NCI-H146 treated with DMSO at 0.1 percent for 48 hours (cell line): ENCODE results near the gene ATG4A.
A peak's percentile ranks its signal among the peaks of the same experiment; 100 is the strongest.

ENCODE experiments used
- DNase-seq: peaks from one replicate; lab custom pipeline; 2025; ENCODE audit not compliant: unreplicated experiment; lab: John Stamatoyannopoulos, UW

Gene ATG4A, protein sequence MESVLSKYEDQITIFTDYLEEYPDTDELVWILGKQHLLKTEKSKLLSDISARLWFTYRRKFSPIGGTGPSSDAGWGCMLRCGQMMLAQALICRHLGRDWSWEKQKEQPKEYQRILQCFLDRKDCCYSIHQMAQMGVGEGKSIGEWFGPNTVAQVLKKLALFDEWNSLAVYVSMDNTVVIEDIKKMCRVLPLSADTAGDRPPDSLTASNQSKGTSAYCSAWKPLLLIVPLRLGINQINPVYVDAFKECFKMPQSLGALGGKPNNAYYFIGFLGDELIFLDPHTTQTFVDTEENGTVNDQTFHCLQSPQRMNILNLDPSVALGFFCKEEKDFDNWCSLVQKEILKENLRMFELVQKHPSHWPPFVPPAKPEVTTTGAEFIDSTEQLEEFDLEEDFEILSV

DNA sequence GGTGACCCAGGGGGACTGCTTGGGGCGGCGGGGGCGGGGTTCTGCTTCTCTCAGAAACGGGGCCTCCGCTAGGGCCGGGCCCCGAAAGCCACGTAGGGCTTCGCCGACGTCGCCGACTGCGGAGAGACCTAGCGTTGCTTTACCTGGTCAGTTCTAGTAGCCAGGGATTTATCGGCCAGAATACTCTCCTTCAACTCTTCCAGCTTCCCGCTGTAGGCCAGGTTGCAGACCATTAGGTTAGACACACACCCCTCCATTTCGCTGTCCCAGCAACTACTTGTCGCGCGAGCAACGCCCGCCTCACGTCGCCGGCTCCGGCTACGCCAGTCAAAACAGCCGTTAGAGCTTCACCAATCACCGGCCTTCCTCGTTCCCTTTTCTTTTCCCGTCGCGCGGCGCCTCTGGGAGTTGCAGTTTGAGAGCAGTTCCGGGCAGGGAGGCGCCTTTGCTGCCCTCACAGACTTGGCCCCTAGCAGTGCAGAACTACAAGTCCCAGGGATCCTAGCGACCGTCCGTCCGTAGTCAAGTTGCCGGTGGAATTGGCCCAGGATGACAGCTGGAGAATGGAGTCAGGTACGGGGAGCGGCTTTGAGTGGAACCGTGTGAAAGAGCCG lies at the start of gene ATG4A, which contains the start of gene PSMD10:
Gene ATG4A, plus strand, starts transcription at position 515 of the 614 bp plus-strand sequence. Its CDS starts 49 bp downstream, at position 564.
Gene PSMD10, minus strand, starts transcription at position 279 of the 614 bp plus-strand sequence. Its CDS starts 22 bp downstream, at position 257.
- peak; percentile 91 for DNase-seq

DNA sequence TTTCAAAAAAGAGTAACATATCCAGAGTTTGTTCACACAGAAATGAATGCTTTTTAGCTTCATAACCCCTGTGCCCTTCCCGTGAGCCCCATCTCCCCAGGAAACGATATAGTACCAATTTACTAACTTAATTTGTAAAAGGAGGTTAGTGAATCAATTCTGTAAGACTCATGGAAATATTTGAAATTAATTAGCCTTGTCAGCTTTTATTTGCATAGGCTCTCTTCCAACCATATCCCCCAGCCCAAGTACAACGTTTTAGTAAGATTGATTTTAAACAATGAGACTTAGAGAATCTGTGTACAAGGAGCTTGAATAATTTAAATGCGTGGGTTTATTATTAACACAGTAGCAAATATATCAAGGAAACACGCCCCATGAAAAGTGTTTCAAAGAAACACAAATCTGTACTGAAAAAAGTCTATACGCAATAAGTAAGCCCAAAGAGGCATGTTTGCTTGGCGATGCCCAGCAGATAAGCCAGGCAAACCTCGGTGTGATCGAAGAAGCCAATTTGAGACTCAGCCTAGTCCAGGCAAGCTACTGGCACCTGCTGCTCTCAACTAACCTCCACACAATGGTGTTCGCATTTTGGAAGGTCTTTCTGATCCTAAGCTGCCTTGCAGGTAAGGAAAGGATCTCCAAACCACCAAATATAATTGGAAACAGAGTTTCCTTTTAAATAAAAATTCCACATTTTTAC lies 46.9 kb upstream of the ATG4A start, which contains the start of gene VSIG1:
Gene VSIG1, plus strand, starts transcription at position 512 of the 703 bp plus-strand sequence. Its CDS starts 66 bp downstream, at position 578.
- DNase-seq, result no peak

DNA sequence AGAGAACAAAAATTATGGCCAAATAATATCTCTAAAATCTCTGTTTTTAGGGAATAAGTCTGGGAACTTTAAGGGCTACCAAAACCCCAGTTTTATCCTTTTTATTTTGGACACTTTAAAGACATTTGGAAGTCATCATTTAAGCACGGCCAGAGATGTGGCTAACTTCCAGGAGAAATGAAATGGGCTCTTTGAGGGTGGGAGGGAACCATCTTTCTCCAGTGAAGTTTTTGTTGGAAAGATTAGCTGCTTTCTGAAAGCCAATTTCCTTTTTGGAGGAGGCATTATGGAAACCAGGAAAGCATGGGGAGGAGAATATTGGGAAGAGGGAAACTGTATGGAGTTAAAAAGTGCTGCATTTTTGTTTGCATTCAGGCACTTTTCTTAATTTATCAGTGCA lies 41.9 kb upstream of the ATG4A start:
- DNase-seq, result no peak

DNA sequence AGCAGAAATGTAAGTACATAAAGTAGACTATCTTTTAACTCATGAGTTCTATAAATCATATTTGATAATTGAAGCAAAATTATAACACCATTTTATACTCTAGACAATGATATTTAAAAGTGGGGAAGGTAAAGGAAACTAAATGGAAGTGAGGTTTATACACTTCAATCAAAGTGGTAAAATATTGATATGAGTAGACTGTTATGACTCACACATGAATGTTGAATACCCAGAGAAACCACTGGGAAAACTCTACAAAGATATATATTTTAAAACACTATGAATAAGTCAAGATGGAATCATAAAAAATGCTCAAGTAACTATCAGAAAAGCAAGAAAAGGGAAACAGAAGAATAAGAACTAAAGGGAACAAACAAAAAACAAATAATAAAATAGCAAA lies 38.4 kb upstream of the ATG4A start:
- DNase-seq, result no peak

DNA sequence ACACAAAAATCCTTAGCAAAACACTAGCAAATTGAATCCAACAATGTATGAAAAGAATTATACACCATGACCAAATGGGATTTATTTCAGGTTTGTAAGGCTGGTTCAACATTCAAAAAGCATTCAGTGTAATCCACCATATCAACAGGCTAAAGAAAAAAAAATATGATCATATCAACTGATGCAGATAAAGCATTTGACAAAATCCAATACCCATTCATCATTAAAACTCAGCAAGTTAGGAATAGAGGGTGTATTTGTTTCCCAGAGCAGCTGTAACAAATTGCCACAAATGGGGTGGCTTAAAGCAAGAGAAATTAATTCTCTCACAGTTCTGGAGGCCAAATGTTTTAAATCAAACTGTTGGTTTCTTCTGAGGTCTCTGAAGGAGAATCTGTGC lies 36.0 kb upstream of the ATG4A start:
- no peak for DNase-seq

DNA sequence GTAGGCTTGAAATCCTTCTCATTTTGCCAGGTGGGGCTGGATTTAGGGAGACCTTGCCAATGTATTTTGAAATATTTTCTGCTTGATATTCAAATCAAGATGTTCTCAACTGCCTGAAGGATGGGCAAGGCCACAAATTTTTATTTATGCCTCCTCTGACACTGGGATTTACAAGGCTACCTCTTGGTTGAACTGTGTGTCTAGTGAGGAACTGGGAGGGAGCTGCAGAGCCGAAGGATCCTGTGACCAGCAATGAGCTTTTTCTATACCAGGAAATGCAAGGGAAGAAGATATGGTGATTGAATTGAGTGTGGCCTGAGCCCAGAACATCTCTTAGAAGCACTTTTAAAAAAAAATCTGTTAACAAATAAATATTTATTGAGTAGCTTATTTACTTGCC lies 31.8 kb upstream of the ATG4A start:
- DNase-seq, result no peak

DNA sequence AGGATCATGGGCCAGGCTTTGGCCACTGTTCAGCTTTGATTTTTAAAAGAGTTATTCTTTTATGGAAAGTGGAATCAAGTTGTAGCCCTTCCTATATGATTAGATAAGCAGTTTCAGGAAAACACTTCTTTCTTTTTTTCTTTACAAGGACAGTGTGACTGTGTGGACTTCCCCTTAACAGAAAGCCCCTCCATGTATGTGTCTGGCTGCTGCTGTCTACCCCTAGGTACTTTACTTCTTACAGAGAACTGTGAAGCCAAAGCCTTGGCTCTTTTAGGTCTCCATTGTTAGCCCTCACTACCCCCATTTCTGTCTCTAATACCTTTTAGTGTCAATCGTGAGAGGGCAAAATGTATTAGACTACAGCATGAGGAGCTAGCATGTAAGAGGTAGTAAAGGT lies 27.6 kb upstream of the ATG4A start:
- DNase-seq, result no peak

DNA sequence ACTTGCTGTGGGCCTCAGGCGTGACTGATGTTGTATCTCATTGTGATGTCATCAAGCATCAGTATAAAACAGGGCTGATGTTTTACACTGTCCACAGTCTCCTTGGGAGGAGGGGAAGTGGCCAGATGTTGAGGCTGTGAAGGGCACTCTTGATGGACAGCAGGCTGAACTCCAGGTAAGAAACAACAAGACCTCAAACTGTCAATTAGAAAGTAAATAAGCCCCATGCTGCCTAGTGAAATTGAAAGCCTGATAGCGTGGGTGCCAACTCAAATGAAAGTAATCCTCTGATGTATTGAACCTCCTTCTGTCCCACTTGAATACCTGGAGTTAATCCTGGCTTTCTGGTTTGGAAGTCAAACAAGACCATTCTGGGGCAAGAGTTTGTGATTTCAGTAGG lies 27.0 kb upstream of the ATG4A start:
- no peak for DNase-seq

DNA sequence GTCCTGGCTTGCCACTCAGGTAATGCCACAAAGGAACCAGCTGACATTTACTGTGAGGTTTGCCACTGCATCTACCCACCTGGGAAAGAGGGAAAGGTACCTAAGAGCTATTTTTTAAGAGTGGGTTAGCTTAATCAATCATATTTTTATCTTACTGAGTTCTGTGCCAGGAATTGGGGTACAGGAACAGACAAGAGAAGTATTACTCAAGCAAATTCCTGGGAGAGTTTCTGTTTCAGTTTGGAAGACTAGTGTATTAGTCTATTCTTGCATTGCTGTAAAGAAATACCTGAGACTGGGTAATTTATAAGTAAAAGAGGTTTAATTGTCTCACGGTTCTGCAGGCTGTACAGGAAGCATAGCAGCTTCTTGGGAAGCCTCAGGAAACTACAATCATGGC lies 23.5 kb upstream of the ATG4A start:
- no peak for DNase-seq

DNA sequence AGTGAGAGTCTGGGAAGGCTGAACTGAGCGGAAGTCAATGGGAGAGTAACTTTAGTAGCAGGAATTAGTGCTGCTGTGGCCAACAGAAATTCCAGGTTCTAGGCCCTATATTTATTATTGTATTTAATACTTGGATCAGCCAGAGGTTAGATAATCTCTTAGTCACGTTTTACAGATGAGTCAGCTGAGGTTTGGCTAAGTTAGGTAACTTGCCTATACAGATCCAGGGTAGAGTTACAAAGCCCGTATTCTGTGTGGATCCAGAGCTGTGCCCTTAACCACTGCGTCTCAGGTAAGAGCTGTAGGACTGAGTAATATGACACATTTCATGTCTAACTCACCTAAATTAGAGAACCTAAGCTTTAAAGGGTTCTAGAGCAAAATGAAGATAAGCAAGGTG lies 20.7 kb upstream of the ATG4A start:
- no peak for DNase-seq

DNA sequence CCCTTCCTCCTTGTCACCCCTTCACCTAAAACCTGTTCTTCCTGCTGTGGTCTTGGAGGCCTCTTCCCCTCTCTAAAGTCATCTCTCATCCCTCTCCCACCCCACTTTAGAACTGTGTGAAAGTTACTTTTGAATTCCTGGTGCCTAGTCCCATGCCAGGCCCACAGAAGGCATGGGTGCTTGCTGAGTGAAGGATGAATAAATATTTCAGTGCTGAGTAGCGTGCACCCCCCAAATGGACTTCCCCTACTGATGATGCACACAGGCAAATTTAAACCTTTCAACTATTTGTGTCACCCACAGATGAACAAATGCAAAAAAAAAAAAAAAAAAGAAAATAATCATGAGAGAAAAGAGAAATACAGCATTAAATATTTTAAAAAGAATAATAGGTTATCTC lies 20.0 kb upstream of the ATG4A start:
- no peak for DNase-seq

DNA sequence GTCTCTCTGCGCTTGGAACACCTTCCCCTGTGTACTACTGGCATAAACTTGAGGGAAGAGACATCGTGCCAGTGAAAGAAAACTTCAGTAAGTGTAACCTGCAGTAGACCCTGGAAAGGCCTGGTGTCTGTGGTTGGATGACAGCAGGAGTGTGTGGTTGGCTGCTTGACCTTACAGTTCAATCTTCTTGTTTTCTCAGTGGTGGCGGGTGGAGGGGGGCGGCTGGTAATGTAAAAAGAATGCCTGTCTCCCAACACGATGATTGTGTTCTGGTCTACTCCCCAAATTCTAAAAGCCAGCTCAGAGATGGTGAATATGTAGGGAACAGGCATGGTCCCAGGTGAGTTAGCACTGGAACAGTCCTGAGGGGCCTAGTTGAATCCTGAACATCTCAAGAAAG lies 18.8 kb upstream of the ATG4A start:
- no peak for DNase-seq

DNA sequence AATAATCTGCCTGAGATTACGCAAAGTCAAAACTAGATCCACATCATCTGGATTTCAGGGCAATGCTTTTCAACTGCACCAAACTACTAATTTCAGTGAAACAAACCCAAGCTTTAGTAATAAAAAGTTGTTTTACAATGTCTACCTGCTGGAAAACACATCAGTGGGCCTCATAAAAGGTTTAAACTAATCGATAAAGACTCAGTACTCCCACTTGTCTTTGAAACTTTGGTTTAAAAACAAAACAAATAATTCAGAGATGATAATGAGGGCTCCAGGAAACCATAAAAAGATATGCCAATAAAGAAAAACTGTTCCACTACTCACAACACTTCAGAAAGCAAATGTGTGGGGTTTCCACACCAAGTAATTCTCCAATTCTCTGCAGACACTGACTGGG lies 10.5 kb upstream of the ATG4A start:
- no peak for DNase-seq

DNA sequence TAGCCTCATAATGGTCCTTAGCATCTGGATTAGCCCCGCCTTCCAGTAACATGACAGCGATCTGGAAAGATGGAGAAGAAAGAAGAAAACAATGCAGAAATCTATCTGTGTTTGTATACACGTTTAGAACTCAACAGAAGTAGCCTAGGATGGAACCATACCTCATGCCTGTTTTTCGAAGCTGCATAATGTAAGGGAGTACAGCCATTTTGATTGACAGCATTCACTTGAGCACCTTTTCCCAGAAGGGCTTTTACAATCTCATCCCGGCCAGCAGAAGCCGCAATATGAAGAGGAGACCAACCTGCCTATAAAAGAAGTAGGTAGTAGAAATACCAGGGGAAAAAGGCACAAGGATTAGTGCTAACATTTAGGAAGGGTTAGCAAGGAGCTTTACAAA lies 3.8 kb upstream of the ATG4A start:
- no peak for DNase-seq

DNA sequence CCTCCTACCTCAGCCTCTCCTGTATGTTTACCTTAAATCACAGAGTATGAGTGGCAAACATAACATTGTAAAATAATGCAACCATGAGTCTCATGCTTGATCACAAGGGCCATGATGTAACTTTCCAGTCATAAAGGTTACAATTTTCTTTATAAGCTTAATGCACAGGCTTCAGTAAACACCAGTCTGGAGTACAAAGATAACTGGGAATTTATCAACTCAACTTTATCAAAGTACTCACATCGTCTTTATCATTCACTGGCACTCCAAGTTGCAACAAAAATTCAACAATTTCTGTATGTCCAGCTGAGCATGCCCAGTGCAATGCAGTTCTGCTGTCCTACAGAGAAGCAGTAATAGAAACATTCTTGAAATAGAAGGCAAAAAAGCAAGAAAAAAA lies 3.1 kb upstream of the ATG4A start:
- no peak for DNase-seq

DNA sequence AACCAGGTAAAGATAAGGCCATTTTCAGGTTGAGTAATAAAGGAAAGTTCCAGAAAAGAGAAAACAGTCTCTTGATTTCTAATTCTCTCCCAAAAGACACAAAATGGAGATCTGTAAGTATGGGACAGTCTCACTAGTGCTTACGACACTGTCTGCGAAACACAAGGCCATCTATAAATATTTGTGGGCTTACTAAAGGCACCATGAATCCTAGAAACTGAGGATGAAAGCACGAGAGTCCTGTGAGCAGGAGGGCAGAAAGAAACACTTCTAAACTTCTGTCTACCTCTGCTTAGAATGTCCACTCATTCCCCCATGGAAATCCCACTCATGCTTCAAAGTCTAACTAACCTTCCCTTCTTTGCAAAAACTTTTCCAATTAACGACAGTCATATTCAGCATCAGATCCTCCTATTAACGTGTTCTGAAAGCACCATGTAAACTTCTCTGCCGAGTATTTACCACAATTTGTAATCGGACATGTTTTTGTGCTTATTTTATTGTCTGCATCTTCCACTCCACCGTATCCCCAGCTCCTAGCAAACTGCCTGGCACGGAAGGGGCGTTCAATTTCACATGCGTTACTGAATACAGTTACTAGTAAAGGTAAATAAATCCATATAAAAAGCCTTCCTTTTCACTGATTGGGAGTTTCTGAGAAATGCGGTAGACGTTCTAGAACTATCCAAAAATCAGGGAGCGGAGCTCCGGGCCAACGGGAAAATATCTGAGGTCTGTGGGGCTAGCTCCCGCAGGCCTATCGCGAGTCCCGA lies 901 bp upstream of the ATG4A start:
- DNase-seq, result no peak

DNA sequence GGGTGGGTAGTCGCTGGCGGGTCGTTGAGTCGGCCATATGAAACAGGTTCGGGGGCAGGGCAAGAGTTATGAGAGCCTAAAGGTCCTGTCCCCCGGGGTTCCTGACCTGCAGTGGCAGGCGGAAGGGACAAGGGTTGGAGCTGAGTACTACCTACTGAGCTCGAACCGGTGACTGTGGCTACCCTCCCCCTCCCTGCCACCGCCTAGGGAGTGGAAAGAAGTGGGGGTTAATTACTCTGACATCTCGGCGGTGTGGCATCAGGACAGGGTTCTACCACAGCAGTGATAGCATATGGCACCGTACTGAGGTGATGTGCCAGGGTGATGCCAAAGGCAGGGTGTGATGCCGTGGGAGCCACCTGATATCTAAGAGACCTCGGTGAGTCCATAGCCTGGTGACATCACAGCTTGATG lies 307 bp downstream of the ATG4A start:
- DNase-seq, result peak; percentile 35

DNA sequence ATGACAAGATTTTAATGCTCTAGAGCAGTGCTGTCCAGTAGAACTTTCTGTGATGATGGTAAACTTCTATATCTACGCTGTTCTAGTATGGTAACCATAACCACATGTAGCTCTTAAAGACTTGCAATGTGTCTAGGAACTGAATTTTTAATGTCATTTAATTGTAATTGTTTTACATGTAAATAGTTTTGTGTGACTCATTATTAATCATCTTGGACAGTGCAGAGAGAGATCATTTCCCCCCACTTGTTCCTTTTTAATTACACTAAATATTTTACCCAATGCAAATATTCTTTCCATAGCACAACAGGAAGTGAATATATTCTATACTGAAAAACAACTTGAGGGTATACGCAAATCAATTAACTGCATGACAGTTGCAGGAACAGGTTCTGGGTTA lies 5.8 kb downstream of the ATG4A start:
- no peak for DNase-seq

DNA sequence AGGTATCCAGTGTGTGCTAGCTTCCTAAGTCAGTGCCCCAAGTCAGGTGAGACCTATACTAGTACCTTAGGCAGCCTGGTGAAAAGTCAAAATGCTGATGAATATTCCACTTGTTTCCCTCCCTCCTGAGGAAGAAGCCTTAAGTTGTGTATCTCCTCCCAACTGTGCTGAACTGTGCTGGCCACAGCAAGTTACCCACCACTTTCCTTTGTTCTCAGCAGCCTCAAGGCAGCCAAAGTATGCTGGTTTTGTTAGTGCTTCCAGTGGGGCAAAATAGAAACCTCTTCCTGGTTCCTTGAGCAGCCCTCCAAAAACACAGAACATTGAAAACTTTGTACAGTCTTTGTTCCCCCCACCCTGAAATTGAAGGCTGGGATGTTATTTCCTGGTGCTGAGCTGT lies 13.9 kb downstream of the ATG4A start:
- DNase-seq, result no peak

DNA sequence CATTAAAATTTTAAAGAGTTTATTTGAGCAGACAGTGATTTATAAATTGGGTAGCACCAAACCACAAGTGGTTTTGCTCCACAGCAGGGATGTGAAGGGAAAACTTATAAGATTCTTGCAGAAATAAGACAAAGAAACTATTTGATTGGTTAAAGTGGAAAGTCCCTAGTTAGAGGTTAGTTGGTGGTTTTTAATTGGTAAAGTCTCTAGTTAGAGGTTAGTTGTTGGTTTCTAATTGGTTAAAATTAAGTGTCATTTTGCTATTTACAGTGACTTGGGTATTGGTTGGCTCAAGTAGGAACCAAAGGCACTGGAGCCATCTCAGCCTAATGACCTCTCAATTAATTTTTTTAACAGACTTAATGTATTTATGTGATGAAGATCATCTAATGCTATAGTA lies 23.0 kb downstream of the ATG4A start:
- DNase-seq, result no peak

DNA sequence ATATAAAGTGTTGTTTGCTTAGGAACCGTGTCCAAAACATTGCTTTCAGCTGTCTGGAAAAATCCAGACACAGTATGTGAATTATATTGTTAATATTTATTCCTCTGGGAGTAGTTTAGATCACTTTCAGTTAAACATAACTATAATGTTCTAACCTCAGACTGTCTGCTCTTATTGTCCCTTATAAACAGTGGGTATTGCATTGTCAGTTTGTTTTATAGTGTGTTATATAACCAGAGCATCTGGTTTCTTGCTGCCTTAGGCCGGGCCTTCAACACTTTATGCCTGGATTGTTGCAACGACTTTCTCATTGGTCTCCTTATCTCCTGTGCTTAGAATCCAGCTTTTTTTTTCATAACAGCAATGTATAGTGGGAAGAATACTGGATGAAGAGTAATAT lies 26.4 kb downstream of the ATG4A start:
- DNase-seq, result no peak
